ENCODE results near the gene CD48. TPM values are rescaled to one million over a fixed set of nuclear protein-coding genes. Genes with fewer than 3 reads are reported as not detected.
A peak's percentile ranks its signal among the peaks of the same experiment; 100 is the strongest.
"Not testable (repeated sequence)": the region's sequence is repeated elsewhere in the genome, so short reads cannot be mapped to it uniquely, and the experiment has no call there.

The CD48 gene
- total RNA-seq, 1 experiment from 2014 or later: not detected

- DNase-seq (ENCODE audit: low spot score): no peak
Observed at GRCh38 chr1:160652924-160653619, 58.5 kb downstream of the CD48 start.

DNA sequence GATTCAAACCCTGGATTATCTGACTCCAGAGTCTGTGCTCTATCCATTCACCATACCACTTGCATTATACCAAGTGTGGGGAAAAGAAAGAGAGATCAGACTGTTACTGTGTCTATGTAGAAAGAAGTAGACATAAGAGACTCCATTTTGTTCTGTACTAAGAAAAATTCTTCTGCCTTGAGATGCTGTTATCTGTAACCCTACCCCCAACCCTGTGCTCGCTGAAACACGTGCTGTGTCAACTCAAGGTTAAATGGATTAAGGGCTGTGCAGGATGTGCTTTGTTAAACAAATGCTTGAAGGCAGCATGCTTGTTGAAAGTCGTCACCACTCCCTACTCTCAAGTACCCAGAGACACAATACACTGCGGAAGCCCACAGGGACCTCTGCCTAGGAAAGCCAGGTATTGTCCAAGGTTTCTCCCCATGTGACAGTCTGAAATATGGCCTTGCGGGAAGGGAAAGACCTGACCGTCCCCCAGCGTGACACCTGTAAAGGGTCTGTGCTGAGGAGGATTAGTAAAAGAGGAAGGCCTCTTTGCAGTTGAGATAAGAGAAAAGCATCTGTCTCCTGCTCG lies 59.5 kb downstream of the CD48 start:
- DNase-seq (ENCODE audit: low spot score): not testable (repeated sequence)

DNA sequence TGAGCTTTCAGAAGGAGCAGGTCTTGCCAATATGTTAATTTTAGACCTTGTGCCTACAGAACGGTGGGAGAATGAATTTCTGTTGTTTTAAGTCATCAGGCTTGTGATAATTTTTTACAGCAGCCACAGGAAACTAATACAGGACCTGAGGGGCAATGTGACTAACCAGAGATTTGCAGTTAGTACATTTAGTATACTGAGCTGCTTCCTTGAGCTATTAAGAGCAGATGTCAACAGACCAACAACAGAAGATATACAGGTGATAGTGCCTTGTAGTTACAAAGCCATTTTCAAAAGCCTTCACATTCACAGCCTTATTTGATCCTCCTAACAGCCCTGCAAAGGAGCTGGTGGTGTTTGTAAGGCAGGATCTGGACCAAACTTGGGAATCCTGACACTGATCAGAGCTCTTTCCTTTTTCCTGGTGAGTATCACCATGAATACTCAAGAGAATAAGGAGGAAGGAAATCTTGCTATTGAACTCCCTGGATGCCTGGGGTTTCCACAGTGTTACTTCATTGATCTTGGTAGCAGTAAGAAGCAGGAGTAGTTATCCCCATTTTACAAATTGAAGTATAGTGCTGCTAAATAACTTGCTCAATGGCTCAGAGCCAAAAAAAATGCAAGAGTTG lies 60.1 kb downstream of the CD48 start:
- DNase-seq (ENCODE audit: low spot score): no peak

DNA sequence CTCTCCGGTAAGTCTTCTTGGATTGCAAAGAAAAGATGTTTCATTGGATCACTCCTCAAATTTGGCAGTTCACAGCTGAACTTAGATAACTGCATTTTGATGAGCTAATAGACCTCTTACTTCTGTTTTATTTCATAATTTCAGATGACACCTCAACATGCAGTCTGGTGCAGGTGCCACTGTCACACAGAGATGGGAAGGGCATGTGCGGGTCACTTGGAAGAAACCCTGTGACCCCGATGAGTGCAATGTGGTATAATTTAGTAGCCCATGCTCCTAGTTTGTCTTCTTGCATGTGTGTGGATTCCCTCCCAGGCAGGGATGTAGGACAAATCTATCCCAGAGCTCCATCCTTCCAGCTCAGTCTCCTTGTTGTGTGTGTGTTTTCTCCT lies 64.3 kb downstream of the CD48 start:
- DNase-seq (ENCODE audit: low spot score): no peak

GRCh38 chr1:160646711-160647328 lies 64.8 kb downstream of the CD48 start, which contains the start of gene SLAMF1:
Gene SLAMF1, minus strand, starts transcription at chr1:160647044. Its CDS starts 99 bp downstream, at chr1:160646945.
- DNase-seq (ENCODE audit: low spot score): no peak

- DNase-seq (ENCODE audit: low spot score): no peak
Observed at GRCh38 chr1:160646180-160646579, 65.4 kb downstream of the CD48 start.

DNA sequence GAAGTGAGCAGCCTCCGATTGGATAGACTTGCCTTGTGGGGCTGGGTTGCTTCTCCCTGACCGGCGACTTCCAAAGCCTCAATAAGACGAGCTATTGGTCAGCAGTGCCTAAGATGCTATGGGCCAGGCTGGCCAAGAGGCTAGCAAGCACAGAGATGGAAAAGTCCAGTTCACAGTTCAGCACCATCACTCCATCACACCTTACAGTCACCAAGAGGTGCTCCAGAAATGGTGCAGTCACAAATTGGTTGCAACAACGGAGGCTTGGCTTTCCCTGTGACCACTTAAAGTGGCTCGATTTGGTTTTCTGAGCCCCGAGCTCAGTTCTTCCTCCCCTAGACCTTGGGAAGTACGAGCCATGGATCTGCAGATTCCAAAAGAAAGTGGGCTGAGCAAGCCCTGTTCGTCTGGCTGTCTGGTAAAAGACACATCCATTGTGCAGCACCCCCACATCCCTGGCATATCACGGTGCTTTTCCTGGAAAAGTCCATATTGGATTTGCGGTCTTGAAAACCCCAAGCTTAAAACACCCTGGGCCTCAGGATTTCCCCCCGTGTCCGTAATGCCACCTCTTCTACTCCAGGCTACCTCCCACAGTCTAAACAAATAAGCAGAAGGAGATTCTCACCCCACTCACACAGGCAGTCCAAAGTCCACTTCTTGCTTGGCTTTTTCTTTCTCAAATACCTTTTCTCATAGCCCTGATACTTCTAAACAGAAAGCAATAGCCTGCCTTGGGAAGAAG lies 66.1 kb downstream of the CD48 start:
- DNase-seq (ENCODE audit: low spot score): no peak

DNA sequence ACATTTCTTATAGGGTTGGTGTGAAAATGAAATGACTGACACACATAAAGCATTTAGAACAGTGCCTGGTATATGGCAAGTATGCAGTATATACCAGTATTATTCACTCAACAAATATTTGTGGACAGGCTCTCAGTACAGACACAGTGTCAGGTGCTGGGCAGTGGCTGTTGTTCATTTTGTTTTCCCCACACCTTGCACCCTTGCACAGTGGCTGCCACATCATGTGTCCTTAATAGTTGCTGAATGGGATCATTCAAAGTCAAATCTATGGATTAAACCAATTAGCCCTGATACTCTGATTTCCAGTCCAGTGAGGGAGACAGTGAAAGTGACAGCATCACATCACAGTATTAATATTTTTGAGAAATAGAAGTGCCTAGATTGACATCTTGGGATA lies 67.2 kb downstream of the CD48 start:
- no peak for DNase-seq (ENCODE audit: low spot score)

DNA sequence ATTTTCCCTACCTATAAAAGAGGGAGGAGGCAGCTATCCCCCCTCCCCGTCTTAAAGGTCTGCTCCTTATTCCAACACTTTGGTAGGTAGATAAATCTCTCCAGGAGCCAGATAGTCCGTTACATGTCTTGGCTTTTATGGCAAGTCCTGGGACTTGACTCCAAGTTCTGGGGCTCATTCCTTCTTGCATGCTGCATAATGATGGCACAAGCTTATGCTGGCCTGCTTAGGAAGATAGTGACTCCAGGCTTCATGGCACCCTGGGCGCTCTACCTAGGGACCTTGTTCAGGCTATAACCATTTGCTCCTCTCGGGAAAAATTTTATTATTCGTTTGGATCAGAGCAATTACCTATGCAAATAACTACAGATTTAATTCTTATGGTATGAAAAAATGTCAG lies 68.5 kb downstream of the CD48 start:
- DNase-seq (ENCODE audit: low spot score): no peak

GRCh38 chr1:160642281-160642644 lies 69.4 kb downstream of the CD48 start:
- no peak for DNase-seq (ENCODE audit: low spot score)

GRCh38 chr1:160641323-160642280 lies 70.0 kb downstream of the CD48 start:
- DNase-seq (ENCODE audit: low spot score): no peak

- no peak for DNase-seq (ENCODE audit: low spot score)
Observed at GRCh38 chr1:160640359-160641123, 71.1 kb downstream of the CD48 start.

DNA sequence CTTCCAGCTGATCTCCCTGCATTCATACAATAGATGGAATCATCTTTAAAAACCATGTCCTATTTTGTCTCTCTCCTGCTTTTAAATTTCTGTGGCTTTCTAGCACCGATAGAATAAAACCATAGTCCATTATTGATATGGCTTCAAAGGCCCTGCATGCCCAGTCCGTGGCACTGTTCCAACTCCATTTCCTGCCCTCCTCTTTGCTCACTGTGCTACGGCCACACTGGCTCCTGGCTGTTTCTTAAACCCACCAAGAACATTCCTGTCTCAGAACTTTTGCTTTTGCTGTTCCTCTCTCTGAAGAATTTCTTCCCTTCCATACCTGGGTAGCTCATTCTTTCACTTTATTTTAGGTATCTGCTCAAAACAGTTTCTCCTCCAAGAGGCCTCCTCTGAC lies 72.0 kb downstream of the CD48 start:
- DNase-seq (ENCODE audit: low spot score): peak; percentile 16

DNA sequence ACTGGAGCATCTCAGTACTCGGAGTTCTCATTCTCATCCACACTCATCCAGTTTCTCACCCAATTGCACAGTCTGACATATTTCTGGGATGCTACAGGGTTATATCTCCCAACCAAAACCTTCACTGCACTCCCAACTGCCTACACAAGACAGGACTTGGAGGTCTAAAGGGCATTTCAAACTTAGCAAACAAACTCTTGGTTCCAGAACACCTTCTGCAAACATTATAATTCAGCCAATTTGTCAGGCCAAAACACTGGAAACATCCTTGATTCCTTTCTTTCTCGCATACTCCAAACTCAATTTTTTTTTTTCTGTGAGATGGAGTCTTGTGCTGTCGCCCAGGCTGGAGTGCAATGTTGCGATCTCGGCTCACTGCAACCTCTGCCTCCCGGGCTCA lies 72.7 kb downstream of the CD48 start:
- DNase-seq (ENCODE audit: low spot score): no peak

DNA sequence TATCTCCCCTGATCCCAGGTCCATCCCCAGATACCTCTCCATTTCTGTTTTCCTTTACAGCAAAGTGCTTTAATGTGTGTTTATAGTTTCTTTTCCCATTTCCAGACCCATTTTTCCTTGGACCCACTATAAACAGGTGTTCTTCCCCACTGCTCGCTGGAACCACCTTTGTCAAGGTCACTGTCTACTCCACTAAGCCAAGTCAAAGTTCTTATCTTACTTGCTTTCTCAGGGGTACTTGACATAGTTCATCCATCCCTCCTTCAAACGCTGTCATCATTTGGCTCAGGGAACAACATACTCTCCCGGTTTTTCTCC lies 73.1 kb downstream of the CD48 start:
- DNase-seq (ENCODE audit: low spot score): no peak

- no peak for DNase-seq (ENCODE audit: low spot score)
Observed at GRCh38 chr1:160637821-160638539, 73.6 kb downstream of the CD48 start.

GRCh38 chr1:160637065-160637464 lies 74.6 kb downstream of the CD48 start:
- no peak for DNase-seq (ENCODE audit: low spot score)

- DNase-seq (ENCODE audit: low spot score): no peak
Observed at GRCh38 chr1:160636547-160636946, 75.1 kb downstream of the CD48 start.

- no peak for DNase-seq (ENCODE audit: low spot score)
Observed at GRCh38 chr1:160636076-160636475, 75.5 kb downstream of the CD48 start.
